GM18858 (cell line): ENCODE data around the gene DIABLO.
"Not testable (repeated sequence)": the region's sequence is repeated elsewhere in the genome, so short reads cannot be mapped to it uniquely, and the experiment has no call there.

ENCODE experiments used
- ATAC-seq: cut with Tn5 transposase; IDR thresholded peaks from one replicate; pipeline ENCODE4 v1.9.1; 2021; ENCODE audit not compliant: unreplicated experiment

The DIABLO gene

DNA sequence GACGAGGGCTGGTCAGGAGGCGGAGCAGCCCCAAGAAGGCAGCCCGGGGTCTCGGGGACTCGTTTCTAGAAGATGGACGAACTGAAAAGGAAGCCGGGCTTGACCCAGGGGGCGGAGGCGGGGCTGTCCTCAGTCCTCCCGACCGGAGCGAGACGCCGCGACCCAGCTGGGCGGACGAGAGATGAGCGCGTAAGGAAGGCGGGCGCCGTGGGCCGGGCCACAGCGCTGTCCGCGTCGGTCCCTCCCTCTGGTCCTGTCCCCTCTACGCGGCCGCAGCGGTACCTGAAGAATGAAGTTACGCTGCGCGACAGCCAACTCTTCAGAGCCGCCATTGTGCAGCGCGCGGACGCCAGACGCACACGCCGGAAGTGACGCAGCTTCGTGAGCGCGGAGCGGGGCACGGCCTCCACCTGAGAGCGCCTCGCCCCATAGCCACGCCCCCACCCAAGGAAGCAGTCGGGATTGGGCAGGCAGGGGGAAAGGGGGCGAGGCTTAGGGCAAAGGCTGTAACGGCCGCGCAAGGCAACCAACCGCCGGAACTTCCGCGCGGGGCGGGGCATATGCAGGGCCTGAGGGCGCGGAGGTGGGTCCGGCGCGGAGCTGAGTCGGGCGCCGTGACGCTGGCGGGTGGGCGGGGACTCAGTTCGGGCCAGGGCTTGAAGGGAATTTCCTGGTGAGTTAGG lies at the start of gene DIABLO:
TSS of gene DIABLO (minus strand) at position 370 of the 683 bp plus-strand sequence. CDS start at position 332, 38 bp downstream.
- peak; percentile 83 for ATAC-seq

- no peak for ATAC-seq
Measured at GRCh38 chr12:122275459-122275858, 49.6 kb upstream of the DIABLO start.

- ATAC-seq, result peak; percentile 78
Measured at GRCh38 chr12:122266230-122266901, 40.5 kb upstream of the DIABLO start, which contains the start of gene VPS33A. Gene VPS33A, minus strand, starts transcription at chr12:122266494. Its CDS starts 86 bp downstream, at chr12:122266408.

GRCh38 chr12:122265886-122266229 lies 40.0 kb upstream of the DIABLO start:
- ATAC-seq, result peak; percentile 20

DNA sequence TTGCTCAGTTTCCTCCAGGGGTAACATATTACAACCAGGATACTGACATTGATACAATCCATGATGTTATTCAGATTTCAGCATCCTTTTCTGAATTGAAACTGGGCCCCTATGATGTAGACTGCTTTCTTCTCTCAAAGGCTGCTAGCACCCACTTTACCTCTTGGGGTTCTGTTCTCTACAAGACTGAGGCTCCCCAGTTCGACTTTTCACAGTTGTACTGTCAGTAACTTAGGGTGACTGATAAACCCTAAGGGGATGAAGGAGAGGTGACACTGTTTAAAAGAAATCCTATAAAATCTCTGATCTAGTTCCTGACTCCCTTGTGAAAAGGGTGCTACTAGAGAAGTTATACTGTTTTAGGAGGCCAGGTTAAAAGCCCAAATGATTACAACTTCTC lies 39.6 kb upstream of the DIABLO start:
- no peak for ATAC-seq

- not testable (repeated sequence) for ATAC-seq
Measured at GRCh38 chr12:122260735-122261134, 34.9 kb upstream of the DIABLO start.

GRCh38 chr12:122258939-122259338 lies 33.1 kb upstream of the DIABLO start:
- ATAC-seq, result not testable (repeated sequence)

DNA sequence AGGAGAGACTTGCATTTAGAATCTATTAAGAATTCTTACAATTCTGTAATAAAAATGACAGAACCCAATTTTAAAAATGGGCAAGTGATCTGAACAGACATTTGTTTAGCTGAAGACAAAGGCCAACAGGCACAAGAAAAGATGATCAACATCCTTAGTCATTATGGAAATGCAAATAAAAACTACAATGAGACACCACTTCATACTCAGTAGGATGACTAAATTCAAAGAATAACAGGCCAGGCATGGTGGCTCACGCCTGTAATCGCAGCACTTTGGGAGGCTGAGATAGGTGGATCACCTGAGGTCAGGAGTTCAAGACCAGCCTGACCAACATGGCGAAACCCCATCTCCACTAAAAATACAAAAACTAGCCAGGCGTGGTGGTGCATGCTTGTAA lies 32.6 kb upstream of the DIABLO start:
- not testable (repeated sequence) for ATAC-seq

DNA sequence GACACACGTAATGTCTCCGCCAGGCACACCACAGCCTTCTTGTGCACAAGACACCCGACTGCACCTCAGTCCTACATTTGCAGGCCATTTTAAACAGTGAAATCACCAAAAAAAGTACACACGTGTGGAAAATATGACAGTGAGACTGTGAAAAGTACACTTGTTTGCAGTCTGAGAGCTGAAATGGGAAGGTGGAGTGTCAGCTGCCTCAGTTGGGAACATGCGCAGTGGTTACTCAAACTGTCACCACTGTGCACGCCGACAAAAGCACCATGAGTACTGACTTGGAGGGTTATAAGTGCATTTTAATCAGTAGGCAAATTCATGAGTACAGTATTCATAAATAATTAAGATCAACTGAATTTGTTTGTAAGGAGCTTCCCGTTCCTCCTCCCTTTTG lies 24.7 kb upstream of the DIABLO start:
- no peak for ATAC-seq

DNA sequence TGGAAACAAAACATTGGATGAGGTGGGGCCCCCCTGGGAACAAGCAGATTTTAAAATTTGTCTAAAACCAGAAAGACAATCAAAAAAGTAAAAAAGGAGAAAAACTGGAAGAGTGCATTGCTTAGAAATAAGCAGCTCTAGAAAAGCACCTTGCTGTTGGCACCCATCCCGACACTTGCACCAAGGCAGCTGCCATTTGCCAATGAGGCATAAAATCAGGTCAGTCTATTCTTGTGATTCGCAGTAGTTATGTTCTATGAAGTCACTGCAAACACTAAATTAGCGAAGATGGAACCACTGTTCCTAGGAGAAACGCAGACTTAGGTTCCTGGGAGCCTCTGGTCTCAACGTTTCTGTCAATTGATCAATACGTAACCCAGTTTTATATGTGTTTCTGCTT lies 24.2 kb upstream of the DIABLO start:
- ATAC-seq, result no peak

GRCh38 chr12:122245553-122245952 lies 19.7 kb upstream of the DIABLO start:
- no peak for ATAC-seq

GRCh38 chr12:122244565-122245371 lies 18.9 kb upstream of the DIABLO start:
- no peak for ATAC-seq

DNA sequence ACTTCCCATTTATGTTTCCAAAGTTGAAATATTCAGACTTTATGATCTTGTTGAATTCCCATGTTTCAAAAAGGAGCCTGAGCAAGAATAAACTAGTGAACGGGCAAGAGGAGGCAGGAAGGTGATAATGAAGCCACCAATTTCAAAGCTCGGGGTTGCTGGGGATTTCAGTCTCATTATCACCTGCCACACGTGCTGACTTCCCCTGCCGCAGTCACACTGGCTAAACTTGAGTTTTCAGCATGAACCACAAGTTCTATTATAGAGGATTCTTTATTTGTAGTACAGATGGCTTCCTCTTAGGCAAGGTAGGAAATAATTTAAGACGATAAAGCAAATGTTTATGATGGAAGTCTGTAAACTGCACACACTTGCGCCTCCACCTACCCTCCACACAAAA lies 18.1 kb upstream of the DIABLO start:
- ATAC-seq, result no peak

GRCh38 chr12:122238861-122239260 lies 13.0 kb upstream of the DIABLO start:
- no peak for ATAC-seq

GRCh38 chr12:122235741-122236140 lies 9.9 kb upstream of the DIABLO start:
- no peak for ATAC-seq

- ATAC-seq, result no peak
Measured at GRCh38 chr12:122232691-122233090, 6.8 kb upstream of the DIABLO start.

GRCh38 chr12:122230798-122231197 lies 4.9 kb upstream of the DIABLO start:
- ATAC-seq, result no peak

DNA sequence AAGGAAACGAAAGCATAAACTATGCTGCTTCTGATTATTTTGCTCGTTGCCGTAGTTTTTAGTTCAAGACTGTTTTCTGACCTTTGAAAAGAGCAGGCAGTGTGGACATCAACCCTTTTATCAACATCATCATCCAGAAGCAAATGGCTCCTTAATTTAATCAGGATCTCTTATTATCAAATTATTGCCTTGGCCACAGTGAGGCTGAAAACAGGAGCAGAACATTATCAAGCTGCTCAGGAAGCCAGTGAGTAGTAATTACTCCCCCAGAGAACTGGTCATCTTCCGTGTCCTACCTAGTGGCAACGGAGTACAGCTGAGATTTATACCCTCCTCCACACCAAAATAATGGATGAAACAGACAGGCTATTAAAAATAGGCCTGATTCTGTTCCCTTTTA lies 2.2 kb upstream of the DIABLO start:
- no peak for ATAC-seq

DNA sequence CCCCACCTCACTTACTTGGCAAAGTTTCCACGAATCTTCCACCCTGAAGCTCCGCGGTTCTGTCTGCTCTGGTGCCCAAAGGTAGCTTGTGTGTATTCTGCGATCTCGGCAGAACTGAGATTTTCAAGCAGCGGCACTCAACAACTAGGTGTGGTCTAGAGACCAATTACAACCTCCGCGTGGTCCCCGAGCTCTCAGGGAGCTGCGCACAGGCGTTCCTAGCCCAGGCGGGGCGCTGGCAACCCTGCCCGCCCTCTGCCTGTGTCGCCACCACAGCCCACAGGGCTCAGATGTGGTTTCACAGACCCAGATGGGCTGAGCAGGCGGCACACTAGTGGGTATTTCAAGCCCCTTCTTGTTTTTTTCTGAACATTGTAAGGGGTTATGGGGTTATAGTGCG lies 1.5 kb upstream of the DIABLO start:
- ATAC-seq, result no peak

GRCh38 chr12:122226366-122227125 lies 694 bp upstream of the DIABLO start:
- no peak for ATAC-seq

DNA sequence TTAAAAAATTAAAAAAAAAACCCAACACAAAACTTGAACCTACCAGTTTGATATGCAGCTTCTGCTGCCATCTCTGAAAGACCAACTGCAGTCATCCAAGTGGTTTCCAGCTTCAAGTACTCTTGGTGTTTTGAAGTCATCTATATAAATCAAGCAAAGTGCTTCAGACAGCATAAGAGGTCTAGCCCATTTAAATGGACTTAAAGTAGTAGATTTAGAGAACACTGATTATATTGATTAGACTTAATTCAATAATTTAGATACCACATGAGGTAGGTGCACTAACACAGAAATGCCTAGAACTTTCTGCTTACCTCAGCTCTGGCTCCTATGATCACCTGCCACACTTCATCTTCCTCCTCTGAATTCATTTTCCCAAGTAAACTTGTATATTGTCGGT lies 9.4 kb downstream of the DIABLO start:
- ATAC-seq, result no peak
